ENCODE measurements around the gene LRRC74A. TPM values are rescaled to one million over a fixed set of nuclear protein-coding genes. Genes with fewer than 3 reads are reported as not detected.

The LRRC74A gene
- total and polyA plus RNA-seq, 2 experiments from 2014 or later = not detected

DNA sequence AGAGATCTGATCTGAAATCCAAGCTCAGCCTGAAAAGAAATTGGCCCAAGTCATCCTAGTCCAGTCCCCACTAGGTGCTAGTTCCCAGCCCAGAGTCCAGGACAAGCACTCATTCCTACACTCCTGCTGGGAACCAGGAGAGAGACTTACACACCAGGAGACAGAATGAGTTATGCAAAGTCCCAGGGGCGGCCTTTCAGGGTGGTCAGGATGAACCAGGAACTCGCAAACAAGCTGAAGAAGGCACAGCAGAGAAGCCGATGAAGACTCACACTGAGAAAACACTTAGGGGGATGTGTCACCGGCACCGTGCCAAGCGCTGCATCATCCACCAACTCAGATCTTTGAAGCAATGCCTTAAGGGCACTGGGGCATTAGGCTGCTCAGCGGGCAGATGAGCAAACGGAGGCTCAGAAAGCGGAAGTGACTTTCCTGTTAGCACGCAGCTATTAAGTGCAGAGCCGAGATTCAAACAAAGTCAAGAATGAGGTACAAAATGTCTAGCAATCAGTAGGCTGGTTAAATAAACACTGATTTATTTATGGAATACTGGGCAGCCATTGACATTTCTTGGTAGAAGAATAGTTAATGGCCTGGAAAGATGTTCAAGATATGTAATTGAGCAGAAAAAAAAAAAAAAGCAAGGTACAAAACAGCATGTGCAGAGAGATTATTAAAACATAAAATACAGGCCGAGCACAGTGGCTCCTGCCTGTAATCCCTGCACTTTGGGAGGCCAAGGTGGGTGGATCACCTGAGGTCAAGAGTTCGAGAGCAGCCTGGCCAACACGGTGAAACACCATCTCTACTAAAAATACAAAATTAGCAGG lies 78.7 kb downstream of the LRRC74A start:
- no peaks in the 10 kb centered on the region for H3K27me3 ChIP-seq (ENCODE audit: insufficient read depth)
- H3K9me3 Mint-ChIP-seq = peaks cover 9% of the 10 kb centered on the region
- no peaks in the 10 kb centered on the region for H4K20me1 ChIP-seq (replicated peaks; ENCODE audit: insufficient read depth)
- DNase-seq (ENCODE audit: low spot score) (no peak), ATAC-seq (peak; percentile 37)
- no peak overlapping the region for H3K27ac ChIP-seq (ENCODE audit: low read depth)
- H3F3A ChIP-seq (replicated peaks; ENCODE audit: low read depth) = 0 out of 2 replicates have a peak, but pooled peaks cover 2% of the 10 kb centered on the region
- H3K36me3 Mint-ChIP-seq (ENCODE audit: low read depth) = 0 out of 3 replicates have a peak, but pooled peaks cover 3% of the 10 kb centered on the region
- H3K4me2 ChIP-seq = no peak overlapping the region
- H3K4me1 ChIP-seq (ENCODE audit: insufficient read depth) = no peaks in the 10 kb centered on the region
- H3K79me2 ChIP-seq (replicated peaks; ENCODE audit: insufficient read depth) = no peaks in the 10 kb centered on the region
- H3K27me3 Mint-ChIP-seq (ENCODE audit: insufficient read depth, low read depth, poor library complexity) = peaks cover 15% of the 10 kb centered on the region
- H3K9me2 ChIP-seq (ENCODE audit: insufficient read depth) = peaks cover 4% of the 10 kb centered on the region; the same call in 1 of the 2 replicates
- TF ChIP-seq REST (IDR thresholded peaks at IDR 0.05; ENCODE audit: unreplicated experiment) (no peak), POLR2AphosphoS5 (IDR thresholded peaks at IDR 0.05; ENCODE audit: low read depth) (no peak), CREB1 (CRISPR knock-in tag; IDR thresholded peaks at IDR 0.05; ENCODE audit: low read depth) (no peak), EZH2phosphoT487 (IDR thresholded peaks at IDR 0.05; ENCODE audit: unreplicated experiment) (no peak), ZNF114 (CRISPR knock-in tag; IDR thresholded peaks at IDR 0.05) (no peak), JUNB (IDR thresholded peaks at IDR 0.05; ENCODE audit: unreplicated experiment) (no peak), STAT1 (IDR thresholded peaks at IDR 0.05; ENCODE audit: unreplicated experiment) (no peak), EZH2 (IDR thresholded peaks at IDR 0.05; ENCODE audit: low read depth, unreplicated experiment) (no peak), CTCF (conservative IDR thresholded peaks at IDR 0.05; ENCODE audit: low read depth in 2 of 2) (no peak), NANOG (IDR thresholded peaks at IDR 0.05; ENCODE audit: borderline replicate concordance) (no peak), ZNF331 (CRISPR knock-in tag; IDR thresholded peaks at IDR 0.05; ENCODE audit: low read depth) (no peak)
- TF ChIP-seq, protein P1, sequence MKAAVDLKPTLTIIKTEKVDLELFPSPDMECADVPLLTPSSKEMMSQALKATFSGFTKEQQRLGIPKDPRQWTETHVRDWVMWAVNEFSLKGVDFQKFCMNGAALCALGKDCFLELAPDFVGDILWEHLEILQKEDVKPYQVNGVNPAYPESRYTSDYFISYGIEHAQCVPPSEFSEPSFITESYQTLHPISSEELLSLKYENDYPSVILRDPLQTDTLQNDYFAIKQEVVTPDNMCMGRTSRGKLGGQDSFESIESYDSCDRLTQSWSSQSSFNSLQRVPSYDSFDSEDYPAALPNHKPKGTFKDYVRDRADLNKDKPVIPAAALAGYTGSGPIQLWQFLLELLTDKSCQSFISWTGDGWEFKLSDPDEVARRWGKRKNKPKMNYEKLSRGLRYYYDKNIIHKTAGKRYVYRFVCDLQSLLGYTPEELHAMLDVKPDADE (IDR thresholded peaks at IDR 0.05) = no peak
- TF ChIP-seq, protein P2, sequence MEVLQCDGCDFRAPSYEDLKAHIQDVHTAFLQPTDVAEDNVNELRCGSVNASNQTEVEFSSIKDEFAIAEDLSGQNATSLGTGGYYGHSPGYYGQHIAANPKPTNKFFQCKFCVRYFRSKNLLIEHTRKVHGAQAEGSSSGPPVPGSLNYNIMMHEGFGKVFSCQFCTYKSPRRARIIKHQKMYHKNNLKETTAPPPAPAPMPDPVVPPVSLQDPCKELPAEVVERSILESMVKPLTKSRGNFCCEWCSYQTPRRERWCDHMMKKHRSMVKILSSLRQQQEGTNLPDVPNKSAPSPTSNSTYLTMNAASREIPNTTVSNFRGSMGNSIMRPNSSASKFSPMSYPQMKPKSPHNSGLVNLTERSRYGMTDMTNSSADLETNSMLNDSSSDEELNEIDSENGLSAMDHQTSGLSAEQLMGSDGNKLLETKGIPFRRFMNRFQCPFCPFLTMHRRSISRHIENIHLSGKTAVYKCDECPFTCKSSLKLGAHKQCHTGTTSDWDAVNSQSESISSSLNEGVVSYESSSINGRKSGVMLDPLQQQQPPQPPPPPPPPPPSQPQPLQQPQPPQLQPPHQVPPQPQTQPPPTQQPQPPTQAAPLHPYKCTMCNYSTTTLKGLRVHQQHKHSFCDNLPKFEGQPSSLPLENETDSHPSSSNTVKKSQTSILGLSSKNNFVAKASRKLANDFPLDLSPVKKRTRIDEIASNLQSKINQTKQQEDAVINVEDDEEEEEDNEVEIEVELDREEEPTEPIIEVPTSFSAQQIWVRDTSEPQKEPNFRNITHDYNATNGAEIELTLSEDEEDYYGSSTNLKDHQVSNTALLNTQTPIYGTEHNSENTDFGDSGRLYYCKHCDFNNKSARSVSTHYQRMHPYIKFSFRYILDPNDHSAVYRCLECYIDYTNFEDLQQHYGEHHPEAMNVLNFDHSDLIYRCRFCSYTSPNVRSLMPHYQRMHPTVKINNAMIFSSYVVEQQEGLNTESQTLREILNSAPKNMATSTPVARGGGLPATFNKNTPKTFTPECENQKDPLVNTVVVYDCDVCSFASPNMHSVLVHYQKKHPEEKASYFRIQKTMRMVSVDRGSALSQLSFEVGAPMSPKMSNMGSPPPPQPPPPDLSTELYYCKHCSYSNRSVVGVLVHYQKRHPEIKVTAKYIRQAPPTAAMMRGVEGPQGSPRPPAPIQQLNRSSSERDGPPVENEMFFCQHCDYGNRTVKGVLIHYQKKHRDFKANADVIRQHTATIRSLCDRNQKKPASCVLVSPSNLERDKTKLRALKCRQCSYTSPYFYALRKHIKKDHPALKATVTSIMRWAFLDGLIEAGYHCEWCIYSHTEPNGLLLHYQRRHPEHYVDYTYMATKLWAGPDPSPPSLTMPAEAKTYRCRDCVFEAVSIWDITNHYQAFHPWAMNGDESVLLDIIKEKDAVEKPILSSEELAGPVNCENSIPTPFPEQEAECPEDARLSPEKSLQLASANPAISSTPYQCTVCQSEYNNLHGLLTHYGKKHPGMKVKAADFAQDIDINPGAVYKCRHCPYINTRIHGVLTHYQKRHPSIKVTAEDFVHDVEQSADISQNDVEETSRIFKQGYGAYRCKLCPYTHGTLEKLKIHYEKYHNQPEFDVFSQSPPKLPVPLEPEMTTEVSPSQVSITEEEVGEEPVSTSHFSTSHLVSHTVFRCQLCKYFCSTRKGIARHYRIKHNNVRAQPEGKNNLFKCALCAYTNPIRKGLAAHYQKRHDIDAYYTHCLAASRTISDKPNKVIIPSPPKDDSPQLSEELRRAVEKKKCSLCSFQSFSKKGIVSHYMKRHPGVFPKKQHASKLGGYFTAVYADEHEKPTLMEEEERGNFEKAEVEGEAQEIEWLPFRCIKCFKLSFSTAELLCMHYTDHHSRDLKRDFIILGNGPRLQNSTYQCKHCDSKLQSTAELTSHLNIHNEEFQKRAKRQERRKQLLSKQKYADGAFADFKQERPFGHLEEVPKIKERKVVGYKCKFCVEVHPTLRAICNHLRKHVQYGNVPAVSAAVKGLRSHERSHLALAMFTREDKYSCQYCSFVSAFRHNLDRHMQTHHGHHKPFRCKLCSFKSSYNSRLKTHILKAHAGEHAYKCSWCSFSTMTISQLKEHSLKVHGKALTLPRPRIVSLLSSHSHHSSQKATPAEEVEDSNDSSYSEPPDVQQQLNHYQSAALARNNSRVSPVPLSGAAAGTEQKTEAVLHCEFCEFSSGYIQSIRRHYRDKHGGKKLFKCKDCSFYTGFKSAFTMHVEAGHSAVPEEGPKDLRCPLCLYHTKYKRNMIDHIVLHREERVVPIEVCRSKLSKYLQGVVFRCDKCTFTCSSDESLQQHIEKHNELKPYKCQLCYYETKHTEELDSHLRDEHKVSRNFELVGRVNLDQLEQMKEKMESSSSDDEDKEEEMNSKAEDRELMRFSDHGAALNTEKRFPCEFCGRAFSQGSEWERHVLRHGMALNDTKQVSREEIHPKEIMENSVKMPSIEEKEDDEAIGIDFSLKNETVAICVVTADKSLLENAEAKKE (CRISPR knock-in tag; IDR thresholded peaks at IDR 0.05) = no peak
- no peaks in the 10 kb centered on the region for H3K36me3 ChIP-seq (ENCODE audit: insufficient read depth)
- no peak overlapping the region for H3K4me3 ChIP-seq
- peak overlapping the region; percentile 74 for H2AFZ ChIP-seq
- H3K27ac Mint-ChIP-seq = no peak overlapping the region
- no peak overlapping the region for H3K4me3 Mint-ChIP-seq
- peaks cover 7% of the 10 kb centered on the region; the same call in 2 of the 3 replicates for H3K4me1 Mint-ChIP-seq
